Measurements from ENCODE around the gene PPEF2.
"Not testable (repeated sequence)": the region's sequence is repeated elsewhere in the genome, so short reads cannot be mapped to it uniquely, and the experiment has no call there.

Gene PPEF2, protein sequence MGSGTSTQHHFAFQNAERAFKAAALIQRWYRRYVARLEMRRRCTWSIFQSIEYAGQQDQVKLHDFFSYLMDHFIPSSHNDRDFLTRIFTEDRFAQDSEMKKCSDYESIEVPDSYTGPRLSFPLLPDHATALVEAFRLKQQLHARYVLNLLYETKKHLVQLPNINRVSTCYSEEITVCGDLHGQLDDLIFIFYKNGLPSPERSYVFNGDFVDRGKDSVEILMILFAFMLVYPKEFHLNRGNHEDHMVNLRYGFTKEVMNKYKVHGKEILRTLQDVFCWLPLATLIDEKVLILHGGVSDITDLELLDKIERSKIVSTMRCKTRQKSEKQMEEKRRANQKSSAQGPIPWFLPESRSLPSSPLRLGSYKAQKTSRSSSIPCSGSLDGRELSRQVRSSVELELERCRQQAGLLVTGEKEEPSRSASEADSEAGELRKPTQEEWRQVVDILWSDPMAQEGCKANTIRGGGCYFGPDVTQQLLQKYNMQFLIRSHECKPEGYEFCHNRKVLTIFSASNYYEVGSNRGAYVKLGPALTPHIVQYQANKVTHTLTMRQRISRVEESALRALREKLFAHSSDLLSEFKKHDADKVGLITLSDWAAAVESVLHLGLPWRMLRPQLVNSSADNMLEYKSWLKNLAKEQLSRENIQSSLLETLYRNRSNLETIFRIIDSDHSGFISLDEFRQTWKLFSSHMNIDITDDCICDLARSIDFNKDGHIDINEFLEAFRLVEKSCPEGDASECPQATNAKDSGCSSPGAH

DNA sequence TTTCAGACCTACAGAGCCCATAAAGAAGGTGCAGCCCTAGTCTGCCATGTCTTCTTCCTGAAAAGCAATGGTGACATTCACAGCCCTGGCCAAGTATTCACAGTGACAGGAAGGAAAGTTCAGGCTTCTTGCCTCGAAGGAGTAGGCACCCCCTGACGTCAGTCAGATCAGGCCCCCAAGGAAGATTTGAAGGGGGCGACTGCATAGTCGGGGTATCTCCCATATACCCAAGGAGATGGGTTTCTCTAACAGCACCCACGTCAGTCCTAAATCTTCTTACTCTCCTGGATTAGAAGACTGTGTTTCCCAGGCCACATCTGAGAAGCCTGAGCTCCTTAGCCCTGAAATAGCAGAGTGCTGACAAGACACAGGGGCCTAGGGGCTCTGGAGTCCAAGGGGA, at the start of gene PPEF2:
Gene PPEF2, minus strand, starts transcription at position 101 of the 400 bp plus-strand sequence. CDS start 6,127 bp downstream, outside the sequence.
- DNase-seq, result no peak

- DNase-seq, result no peak
Observed at GRCh38 chr4:75950213-75950815, 48.1 kb upstream of the PPEF2 start.

DNA sequence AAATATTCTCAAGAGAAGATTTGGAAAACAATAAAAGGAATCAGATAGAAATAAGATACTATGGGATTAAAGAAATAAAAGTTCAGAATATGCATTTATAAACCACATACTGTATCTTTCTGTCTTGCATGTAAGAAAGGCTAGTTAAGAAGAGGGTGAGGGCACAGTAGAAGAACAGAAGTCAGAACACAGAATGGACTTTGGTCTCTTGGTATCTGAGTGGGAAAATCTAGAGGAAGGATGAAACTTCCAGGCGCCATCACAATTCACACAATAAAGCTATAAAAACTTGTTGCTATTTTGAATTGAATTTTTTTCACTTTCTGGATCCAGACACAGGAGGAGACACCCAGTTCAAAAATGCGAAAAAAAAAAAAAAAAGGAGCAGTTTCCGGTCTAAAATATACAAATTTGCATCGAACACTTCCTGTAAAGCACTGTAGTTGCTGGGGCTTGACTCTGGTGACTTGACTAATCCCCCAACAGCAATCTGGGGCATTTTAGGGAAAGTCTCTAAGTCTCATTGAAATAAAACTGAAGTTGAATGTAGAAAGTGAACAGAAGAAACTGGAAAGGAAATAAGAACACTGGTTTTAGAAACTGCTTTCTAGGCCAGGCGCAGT, 46.7 kb upstream of the PPEF2 start:
- no peak for DNase-seq

- DNase-seq, result peak; percentile 72
Observed at GRCh38 chr4:75940692-75941253, 38.5 kb upstream of the PPEF2 start, which contains the start of gene NAAA. NAAA (minus strand) TSS chr4:75941013; CDS start chr4:75940949, 64 bp downstream.

DNA sequence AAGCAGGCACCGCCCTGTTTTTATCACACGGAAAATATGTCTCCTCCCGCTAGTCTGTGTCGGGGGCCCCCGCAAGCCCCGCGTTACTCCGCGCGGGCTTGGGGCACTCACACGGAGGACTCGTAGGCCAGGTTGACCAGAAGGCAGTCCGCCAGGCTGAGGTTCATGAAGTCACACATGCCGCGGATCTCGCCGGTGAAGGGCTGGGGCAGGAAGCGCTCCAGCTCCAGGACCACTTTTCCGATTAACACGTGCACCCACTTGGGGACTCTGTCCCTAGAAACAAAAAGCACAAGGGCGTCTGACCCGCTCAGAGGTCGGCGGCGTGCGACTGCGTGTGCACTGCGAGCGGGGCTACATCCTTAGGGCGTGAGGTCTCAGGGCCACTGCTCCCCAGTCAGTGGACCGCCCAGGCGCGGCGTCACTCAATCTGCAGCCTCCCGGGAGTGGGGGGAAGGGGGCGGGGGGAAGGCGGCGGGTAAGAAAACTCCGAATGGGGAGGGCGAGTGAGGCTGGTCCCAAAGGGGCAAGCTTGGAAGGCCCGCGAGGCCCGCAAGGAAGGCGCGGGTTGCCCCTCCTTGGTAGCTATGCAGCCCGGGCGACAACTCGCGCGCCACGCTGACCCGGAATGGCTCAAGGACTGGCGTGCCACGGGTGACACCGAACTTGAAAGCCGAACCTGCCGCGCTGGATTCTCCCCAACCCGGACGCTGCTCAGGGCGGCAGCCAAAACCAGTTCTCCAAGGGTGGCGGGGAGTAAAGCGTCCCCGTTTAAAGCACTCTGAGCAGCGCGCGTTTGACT, 37.8 kb upstream of the PPEF2 start:
- peak; percentile 72 for DNase-seq

DNA sequence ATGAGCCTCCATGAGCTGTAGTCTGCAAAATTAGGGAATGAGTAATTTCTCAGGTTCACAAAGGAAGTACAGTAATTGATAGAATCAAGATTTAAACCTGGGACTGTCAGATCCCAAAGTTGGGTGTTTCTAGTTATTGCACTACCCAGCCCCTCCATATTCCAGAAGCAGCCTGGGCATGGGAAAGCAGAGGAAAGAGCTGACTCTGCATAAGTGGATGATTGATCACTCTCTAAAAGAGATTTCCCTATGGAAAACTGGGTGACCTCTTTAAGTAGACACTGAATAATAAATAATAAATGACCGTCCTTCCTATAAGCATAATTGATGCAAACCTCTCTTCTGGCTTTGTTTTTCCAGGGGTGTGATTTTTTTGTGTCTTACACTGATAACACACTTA, 33.4 kb upstream of the PPEF2 start:
- DNase-seq, result no peak

GRCh38 chr4:75930152-75930551, 27.9 kb upstream of the PPEF2 start:
- no peak for DNase-seq

GRCh38 chr4:75924916-75925315, 22.7 kb upstream of the PPEF2 start:
- DNase-seq, result not testable (repeated sequence)

- no peak for DNase-seq
Observed at GRCh38 chr4:75924309-75924827, 22.1 kb upstream of the PPEF2 start.

DNA sequence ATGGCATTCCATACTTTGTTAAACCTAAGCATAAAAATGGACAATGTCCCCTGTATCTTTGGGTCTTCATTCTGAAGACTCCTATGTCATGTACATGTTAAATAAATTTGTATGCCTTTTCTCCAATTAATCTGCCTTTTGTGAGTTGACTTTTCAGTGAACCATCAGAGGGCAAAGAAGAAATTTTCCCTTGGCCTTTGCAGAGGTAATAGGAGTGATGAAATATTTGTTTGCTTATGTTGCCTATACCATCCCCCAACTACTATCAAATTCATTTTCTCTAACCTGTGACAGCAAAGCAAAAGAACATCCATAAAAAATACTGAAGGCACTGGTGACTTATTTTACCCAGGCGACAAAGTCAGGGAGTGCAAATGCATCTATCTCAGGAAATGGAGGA, 20.3 kb upstream of the PPEF2 start:
- no peak for DNase-seq

GRCh38 chr4:75921910-75922309, 19.7 kb upstream of the PPEF2 start:
- DNase-seq, result no peak

DNA sequence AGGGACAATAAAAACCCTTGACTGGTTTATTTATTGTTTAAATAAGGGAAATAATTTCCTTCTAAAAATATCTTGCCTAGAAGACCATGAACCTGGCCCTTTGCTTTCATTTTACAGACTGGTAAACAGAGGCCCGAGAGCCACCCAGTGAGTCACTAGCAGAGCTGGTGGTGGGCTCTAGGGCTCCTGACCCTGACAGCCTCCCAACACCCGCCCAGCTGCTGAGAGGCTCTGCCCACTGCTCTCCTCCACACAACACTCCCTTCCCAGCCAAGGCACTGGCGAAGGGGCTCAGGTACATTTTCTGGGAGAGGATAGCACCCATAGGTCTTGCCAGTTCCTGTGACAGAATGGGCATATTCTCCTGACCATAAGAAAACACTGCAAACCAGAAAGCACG, 18.1 kb upstream of the PPEF2 start:
- DNase-seq, result no peak

DNA sequence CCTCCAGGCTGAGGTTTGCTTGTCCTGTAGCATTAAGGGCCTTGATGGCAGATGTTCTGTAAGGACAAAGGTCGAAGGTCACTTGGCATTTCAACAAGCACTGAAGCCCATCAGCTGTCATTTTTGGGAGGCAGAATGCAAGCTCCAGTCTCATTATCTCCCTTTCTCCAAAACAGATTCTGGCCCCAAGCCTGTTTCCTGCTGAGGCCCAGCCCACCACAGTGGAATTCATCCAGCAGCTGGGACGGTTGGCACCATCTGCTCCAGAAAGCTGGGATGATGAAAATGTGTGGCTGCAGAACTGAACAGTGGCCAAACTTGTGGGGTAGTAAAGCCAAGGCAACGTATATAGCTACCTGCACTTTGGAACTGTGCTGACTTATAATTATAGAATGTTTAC, 17.7 kb upstream of the PPEF2 start:
- no peak for DNase-seq

GRCh38 chr4:75916091-75916661, 13.9 kb upstream of the PPEF2 start:
- peak; percentile 6 for DNase-seq

DNA sequence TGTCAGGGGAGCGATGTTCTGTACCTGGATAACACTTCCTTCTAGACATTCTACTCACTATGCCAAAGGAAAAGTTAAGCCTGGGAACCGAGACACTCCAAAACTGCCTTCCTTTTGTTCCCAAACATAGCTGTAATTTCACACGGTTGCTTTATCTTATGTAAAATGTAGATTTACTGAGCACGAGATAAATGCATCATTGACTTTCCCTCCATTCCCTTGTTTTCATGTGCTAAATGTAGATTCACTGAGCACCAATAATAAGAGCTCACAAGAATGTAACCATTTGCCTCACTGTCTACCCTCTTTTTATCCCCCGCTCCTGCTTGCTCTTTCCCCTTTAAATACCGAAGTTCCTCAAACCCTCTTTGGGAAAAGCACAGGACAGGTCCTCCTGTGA, 10.7 kb upstream of the PPEF2 start:
- DNase-seq, result no peak

DNA sequence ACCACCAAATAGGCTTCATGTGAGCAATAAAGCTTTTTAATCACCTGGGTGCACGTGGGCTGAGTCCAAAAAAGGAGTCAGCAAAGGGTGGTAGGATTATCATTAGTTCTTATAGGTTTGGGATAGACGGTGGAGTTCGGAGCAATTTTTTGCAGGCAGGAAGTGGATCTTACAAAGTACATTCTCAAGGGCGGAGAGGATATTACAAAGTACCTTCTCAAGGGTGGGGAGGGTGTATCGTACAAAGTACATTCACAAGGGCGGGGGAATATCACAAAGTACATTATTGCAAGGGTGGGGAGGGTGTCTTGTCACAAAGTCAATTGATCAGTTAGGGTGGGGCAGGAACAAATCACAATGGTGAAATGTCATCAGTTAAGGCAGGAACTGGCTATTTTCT, 8.6 kb upstream of the PPEF2 start:
- DNase-seq, result not testable (repeated sequence)

- DNase-seq, result no peak
Observed at GRCh38 chr4:75909405-75909804, 7.2 kb upstream of the PPEF2 start.

GRCh38 chr4:75908555-75908954, 6.3 kb upstream of the PPEF2 start:
- no peak for DNase-seq

- no peak for DNase-seq
Observed at GRCh38 chr4:75907966-75908365, 5.7 kb upstream of the PPEF2 start.

- no peak for DNase-seq
Observed at GRCh38 chr4:75904076-75904475, 1.8 kb upstream of the PPEF2 start.

DNA sequence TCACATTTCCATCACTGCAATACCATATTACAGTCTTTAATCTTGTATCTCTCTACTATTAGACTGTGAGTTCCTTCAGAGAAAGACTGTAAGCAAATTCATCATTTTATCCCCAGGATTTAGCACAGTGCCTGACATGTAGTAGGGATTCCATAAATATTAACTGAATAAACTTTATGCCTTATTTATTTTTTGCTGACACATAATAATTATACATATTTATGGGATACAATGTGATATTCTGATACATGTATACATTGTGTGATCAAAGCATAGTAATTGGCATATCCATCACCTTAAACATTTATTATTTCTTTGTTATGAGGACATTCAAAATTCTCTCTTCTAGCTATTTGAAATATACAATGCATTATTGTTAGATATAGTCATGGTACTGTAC, 3.7 kb downstream of the PPEF2 start:
- no peak for DNase-seq

Data from activated CD4-positive, alpha-beta T cell treated with anti-CD3 and anti-CD28 coated beads, Interleukin-2, amount 50 U/mL, for 1 hour (primary cell).